Stimulated activated naive CD4-positive, alpha-beta T cell treated with Interleukin-2 at 50 U/mL for 16 hours (primary cell): ENCODE results near the gene STX2.
"Not testable (repeated sequence)": the region's sequence is repeated elsewhere in the genome, so short reads cannot be mapped to it uniquely, and the experiment has no call there.

Source experiments
- DNase-seq: peaks from one replicate; lab custom pipeline; 2025; lab: John Stamatoyannopoulos, UW

The STX2 gene

DNA sequence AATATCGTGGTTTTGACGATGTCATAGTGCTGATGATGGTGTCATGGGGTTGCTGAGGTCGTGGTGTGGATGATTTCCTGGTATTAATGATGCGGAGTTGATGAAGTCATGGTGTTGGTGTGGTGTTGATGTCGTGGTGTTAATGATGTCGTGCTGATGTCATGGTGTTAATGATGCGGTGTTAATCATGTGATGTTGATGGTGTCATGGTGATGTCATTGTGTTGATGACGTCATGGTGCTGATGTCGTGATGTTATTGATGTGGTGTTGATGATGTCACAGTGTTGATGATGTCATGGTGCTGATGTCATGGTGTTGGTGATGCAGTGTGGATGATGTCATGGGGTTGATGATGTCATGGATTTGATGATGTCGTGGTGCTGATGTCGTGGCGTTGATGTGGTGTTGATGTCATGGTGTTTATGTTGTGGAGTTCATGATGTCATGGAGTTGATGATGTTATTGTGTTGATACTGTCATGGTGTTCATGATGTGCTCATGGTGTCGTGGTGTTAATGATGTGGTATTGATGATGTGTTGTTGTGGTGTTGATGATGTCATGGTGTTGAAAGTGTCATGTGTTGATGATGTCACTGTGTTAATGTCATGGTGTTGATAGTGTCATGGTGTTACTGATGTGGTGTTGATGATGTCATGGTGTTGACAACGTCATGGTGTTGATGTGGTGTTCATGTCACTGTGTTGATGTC lies 74.4 kb downstream of the STX2 start:
- DNase-seq, result peak; percentile 3

DNA sequence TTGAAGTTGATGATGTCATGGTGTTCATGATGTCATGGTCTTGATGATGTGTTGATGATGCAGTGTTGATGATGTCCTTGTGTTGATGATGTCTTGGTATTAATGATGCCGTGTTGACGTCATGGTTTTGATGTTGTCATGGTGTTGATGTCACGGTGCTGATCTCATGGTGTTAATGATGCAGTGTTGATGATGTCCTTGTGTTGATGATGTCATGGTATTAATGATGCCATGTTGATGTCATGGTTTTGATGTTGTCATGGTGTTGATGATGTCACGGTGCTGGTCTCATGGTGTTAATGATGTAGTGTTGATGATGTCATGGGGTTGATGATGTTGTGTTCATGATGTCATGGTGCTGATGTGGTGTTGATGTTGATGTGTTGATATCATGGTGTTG lies 75.0 kb downstream of the STX2 start:
- no peak for DNase-seq

DNA sequence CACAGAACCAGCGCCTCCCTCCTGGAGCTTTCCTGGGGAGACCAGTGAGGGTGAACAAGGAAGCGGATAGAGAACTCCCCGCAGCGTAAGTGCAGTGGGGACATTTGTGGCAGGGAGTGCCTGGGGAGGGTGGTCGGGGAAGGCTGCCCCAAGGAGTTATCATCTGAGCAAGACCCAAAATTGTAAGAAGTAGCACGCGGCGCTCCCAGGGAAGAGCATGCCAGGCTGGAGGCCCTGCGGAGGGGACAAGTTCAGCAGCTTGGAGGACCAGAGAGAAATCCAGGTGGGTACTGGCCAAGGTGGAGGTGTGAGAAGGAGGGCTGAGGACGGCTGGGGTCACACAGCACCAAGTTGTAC lies 76.8 kb downstream of the STX2 start:
- DNase-seq, result no peak

DNA sequence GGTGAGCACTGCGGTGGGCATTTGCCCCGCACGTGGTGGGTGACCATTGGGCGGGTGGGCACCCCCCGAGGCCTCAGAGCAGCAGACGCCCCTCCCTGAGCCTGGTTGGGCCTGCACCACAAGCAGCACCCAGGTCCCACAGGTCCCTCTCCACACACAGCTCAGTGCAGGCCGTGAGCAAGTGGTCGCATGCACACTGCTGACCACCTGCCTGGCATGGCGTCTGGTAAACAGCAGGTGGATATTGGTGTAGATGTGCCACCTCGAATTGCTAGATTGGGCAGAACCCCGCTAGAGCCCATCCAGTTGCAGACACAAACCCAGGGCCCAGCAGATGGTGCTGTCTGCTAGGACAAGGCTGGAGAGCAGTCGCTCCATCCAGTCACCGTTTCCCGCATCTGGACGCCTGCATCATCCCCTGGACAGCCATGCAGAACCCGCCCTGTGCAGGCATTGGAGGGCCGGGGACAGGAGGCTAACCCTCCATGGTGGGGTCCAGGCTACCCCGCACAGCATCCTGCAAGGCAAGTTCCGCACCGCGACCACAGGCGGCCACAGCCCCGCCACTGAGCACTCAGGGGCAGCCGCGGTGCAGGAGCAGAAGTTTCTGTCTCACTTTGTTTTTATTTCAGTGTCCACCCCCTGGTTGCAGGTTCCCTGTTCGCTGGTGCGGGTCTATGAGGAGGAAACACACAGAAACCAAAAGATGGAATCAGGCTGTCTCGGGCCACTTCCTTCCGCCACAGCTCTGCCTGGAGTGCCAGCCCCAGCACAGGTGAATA lies 77.3 kb downstream of the STX2 start:
- peak; percentile 55 for DNase-seq

DNA sequence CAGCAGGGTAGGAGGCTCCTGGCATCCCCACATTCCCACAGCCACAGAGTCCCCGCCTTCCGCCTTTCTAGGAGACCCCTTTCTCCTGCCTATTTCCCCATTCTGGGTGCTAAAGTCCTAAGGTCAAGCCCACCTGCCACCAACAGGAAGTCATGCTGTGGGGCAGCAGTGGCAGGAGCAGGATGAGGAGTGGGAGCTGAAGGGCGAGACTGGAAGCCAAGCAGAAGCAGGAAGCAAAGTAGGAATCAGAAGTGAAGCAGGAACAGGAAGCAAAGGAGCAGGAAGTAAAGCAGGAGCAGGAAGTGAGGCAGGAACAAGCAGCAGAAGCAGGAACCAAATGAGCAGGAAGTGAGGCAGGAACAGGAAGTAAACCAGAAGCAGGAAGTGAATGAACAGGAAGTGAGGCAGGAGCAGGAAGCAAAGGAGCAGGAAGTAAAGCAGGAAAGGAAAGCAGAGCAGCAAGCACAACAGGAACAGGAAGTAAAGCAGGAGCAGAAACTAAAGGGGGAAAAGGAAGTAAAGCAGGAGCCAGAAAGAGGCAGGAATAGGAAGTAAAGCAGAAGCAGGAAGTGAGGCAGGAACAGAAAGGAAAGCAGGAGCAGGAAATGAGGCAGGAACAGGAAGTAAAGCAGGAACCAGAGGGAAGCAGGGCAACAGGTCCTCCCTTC lies 84.7 kb downstream of the STX2 start:
- no peak for DNase-seq

DNA sequence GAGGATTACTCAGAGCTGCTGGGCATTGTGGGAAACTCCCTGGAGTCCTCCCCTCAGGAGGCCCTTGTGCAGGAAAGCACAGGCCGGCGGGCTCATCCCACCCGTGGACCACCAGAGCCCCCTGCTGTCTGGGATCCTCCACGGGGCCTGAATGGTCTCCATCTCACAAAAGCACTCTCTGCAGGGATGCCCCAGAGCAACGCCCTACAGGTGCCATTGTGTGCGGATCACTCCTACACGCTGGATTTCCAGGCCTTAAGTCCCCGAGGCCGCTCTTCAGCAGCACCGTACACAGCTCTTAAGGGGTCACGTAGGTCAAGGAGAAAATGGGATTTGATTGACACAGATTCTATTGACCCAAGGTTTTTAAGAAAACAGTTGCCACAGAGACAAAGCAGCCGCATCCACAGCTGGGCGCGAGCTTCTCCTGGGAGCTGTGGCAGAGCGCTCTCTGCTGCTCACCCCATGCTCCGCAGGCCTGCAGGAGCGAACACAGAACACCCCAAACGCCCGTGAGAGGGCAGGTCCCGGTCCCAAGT lies 86.3 kb downstream of the STX2 start:
- no peak for DNase-seq

DNA sequence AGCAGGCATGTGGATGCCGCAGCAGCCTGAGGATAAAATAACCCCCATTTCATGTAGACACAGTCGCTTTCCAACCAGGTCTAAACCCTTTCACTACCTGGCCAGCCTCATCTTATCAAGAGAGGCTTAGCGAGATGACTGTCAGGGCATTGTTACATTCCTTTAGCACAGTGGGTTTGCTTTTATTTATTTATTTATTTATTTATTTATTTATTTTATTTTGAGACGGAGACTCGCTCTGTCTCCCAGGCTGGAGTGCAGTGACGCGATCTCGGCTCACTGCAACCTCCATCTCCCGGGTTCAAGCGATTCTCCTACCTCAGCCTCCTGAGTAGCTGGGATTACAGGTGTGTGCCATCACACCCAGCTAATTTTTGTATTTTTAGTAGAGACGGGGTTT lies 87.0 kb downstream of the STX2 start:
- DNase-seq, result not testable (repeated sequence)

DNA sequence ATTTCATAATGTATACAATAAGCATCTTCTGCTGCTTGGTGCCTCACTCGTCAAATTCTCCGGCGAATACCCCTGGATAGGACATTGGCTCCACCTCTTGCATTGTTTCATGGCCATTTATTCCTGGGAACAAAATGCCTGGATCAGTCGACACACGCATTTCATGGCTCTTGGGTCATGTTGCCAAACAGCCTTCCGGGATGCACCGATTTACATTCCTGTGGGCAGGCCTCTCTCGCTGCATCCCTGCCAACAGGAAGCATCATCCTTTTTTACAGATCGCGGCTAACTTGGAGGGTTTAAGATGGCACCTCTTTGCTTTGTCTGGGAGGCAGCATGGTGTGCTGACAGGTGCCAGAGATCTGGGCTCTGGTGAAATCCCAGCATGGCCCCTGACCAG lies 90.3 kb downstream of the STX2 start:
- DNase-seq, result no peak

DNA sequence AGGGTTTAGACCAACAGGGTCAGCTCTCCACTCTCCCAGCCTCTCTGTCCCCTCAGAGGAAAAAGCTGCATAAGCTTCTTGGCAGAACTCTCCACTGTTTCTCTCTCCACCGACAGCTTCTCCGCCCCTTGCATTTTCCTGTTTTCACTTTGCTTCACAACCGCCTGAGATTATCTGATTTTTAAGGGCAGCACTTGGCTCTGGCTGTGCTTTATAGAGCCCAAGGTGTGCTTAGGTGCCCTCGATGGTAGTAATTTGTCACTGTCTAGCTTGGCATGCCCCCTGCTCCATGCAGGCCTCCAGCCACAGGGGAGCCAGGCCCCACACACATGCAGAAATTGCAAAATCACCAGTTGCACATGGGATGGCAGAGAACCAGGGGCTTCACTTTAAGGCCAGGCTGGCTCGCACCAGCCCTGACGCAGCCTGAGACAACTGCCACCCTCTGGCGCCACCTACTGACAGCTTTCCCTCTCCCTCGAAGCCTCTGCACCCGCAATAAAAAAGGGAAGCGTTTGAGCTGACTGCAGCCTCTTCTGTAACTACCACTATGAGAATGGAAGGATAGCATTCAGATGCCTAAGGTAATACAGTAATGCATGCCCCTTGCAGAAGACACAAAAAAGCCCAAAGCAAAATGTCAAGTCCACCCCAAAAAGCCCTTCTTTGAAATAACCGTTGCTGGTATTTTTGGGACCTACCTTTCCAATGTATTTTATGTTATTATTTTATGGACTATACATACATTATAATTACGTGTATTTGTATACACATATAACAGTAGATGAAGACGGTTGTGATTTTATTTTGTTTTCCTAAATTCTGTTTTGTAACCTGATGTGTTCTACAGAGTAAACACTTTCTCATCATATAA lies 90.9 kb downstream of the STX2 start:
- peak; percentile 61 for DNase-seq

DNA sequence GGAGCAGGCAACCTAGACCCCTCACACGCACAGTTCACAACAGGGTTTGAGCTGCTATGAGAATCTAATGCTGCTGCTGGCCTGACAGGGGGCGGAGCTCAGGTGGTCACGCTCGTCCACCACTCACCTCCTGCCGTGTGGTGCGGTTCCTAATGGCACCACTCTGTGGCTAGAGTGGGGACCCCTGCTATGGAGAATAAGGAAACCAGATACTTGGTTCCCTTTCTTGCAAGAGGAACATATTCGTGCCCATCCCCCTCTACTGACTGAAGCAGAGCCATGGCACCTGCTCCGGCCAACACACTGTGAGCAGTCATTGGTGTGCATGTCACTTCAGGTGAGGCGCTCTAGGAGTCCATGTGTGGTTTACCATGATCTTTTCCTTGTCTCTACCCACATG lies 92.5 kb downstream of the STX2 start:
- no peak for DNase-seq

DNA sequence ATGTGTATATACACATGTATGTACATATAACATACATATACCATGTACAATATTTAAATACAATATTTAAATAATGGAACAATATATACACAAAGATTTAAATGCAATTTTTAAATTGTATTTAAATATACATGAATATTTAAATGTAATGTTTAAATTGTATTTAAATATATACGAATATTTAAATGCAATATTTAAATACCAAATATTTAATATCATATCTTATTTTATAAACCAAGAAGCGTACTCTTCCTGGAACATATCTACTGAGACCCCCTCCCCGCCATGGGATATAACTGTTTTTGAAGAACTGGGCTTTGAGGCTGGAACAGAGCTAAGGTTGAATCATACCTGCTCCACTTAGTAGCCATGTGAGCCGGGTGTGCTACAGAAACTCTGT lies 93.1 kb downstream of the STX2 start:
- DNase-seq, result no peak

DNA sequence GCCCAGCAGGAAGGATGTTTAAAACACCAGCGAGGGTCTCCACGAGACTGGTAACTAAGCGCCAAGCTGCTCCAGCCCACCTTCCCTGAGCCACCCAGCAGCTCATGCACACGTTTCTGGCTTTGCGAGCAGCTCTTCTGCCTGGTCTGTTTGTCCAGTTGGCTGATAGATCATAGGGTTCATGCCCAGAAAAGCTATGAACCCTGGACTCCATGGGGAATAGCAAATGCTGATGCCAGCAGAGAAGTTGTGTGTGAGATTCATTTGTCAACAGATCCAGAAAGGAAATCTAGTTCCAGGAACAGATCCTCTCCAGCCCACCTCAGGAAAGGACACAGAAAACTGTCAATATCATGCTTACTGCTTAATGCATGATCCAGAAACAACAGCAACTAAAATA lies 94.8 kb downstream of the STX2 start:
- no peak for DNase-seq

DNA sequence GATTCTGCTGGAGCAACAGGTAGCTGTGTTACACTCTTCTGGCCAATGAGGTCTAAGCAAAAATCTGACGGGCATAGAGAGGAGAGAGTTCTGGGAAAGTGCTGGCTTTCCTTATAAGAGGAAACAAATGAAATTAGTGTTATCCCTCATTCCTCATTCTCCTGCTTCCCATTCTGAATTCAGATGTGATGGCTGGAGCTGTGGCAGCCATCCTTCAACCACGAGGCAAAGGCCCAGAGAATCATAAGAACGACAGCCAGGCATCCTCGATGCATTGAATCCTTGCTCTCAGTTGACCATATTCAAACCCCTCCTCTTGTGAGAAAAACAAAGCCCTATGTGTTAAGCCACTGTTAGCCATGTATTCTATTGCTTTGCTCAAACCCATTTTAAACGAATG lies 95.4 kb downstream of the STX2 start:
- no peak for DNase-seq

DNA sequence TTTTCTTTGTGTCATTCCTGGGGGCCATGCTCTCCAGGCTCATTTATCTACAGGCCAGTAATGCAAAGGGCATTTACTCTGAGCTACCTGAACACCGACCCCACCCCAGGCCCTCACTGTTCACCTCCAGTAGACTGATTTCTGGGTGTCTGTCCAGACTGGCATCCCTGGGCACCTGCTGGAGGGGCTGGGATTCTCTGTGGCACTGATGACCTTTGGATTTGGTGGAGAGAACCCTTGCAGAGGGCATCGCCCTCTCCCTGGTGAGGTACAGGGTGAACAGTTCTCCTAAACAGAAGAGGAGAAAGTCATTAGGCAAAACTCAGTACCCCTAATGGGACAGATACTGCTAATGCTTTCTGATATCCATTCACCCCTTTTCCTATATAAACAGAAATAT lies 95.9 kb downstream of the STX2 start:
- no peak for DNase-seq

DNA sequence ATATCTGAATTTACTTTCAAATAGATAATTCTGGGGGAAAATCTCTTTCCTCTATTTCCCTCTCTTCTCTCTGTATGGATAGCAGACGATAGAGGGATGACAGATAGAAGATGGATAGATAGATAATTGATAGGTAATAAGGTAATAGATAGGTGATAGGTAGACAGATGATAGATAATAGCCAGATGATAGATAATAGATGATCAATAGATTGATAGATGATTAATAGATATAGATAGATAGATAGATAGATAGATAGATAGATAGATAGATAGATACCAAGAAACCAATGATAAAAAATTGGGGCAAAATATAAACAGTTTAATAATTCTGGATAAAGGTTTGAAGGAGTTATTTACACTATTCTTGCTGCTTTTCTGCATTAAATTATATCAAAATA lies 96.3 kb downstream of the STX2 start:
- DNase-seq, result no peak

DNA sequence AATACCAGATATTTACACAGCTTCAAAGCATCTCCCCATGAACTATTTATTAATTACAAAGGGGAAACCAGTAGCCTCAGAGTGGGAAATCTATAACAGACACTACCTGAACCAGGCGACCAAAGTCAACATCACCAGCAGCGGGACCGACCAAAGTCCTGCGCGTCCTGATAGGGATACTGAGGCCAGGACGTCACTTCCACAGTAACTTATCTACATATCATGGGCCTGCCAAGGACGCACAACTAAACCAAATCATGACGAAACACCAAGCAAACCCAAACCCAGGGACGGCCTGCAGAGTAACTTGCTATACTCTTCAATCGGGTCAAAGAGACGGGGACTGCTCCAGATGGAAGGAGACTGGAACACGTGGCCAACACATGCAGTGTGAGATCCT lies 96.9 kb downstream of the STX2 start:
- DNase-seq, result no peak
